HepG2 (cell line): ENCODE results near the gene HDDC3. TPM values are rescaled to one million over a fixed set of nuclear protein-coding genes. Genes with fewer than 3 reads are reported as not detected.
A peak's percentile ranks its signal among the peaks of the same experiment; 100 is the strongest.

Experiments used
- GFI1 ChIP-seq: sonication (generic); formaldehyde crosslinking; IDR thresholded peaks from 2 replicates; pipeline ENCODE4 v1.5.0; 2020; ENCODE audit warnings: missing genetic modification reagents, mild to moderate bottlenecking, borderline replicate concordance
- HOXD1 ChIP-seq: sonication (generic); formaldehyde crosslinking; IDR thresholded peaks from 2 replicates; pipeline ENCODE4 v1.5.0; 2020; ENCODE audit warnings: missing genetic modification reagents
- POLR2AphosphoS2 ChIP-seq: IDR thresholded peaks from 2 replicates; pipeline ENCODE4 v1.6.1; 2011; ENCODE audit warnings: low read depth, low read length, improper control_type of control experiment
- PRPF4 ChIP-seq: fragments of 200-400 bp; formaldehyde crosslinking; IDR thresholded peaks from 2 replicates; pipeline ENCODE4 v1.6.1; 2016; ENCODE audit warnings: low read length, low read depth; ENCODE audit not compliant: poor library complexity, severe bottlenecking
- TBX3 ChIP-seq: fragments of 450-650 bp; IDR thresholded peaks from 2 replicates; pipeline ENCODE4 v1.6.1; 2017; ENCODE audit warnings: antibody characterized with exemption, mild to moderate bottlenecking, inconsistent platforms, borderline replicate concordance
- ZNF121 ChIP-seq: sonication (generic); formaldehyde crosslinking; IDR thresholded peaks from 2 replicates; pipeline ENCODE4 v1.5.0; 2020; ENCODE audit warnings: mild to moderate bottlenecking, missing genetic modification reagents
- ZNF225 ChIP-seq: sonication (generic); formaldehyde crosslinking; IDR thresholded peaks from 2 replicates; pipeline ENCODE4 v1.4.0; 2020; ENCODE audit warnings: mild to moderate bottlenecking, missing genetic modification reagents
- ZNF292 ChIP-seq: sonication (generic); formaldehyde crosslinking; IDR thresholded peaks from 2 replicates; pipeline ENCODE4 v1.8.1; 2022; ENCODE audit warnings: mild to moderate bottlenecking, low read depth, missing genetic modification reagents, borderline replicate concordance
- ZNF329 ChIP-seq: sonication (generic); formaldehyde crosslinking; IDR thresholded peaks from 2 replicates; pipeline ENCODE4 v1.9.0; 2021; ENCODE audit warnings: low read depth, mild to moderate bottlenecking, missing genetic modification reagents
- ZNF44 ChIP-seq: sonication (generic); formaldehyde crosslinking; IDR thresholded peaks from 2 replicates; pipeline ENCODE4 v1.5.1; 2020; ENCODE audit warnings: mild to moderate bottlenecking, missing genetic modification reagents
- ZNF556 ChIP-seq: sonication (generic); formaldehyde crosslinking; IDR thresholded peaks from 2 replicates; pipeline ENCODE4 v1.4.0; 2020; ENCODE audit warnings: mild to moderate bottlenecking, missing genetic modification reagents, borderline replicate concordance
- ZNF781 ChIP-seq: sonication (generic); formaldehyde crosslinking; IDR thresholded peaks from 2 replicates; pipeline ENCODE4 v1.5.1; 2020; ENCODE audit warnings: borderline replicate concordance, mild to moderate bottlenecking, missing genetic modification reagents; ENCODE audit errors: not compliant biosample characterization
- ZNF782 ChIP-seq: sonication (generic); formaldehyde crosslinking; IDR thresholded peaks from 2 replicates; pipeline ENCODE4 v1.4.0; 2020; ENCODE audit warnings: missing genetic modification reagents, mild to moderate bottlenecking, borderline replicate concordance
- ZNF883 ChIP-seq: sonication (generic); formaldehyde crosslinking; IDR thresholded peaks from 2 replicates; pipeline ENCODE4 v1.5.1; 2020; ENCODE audit warnings: mild to moderate bottlenecking, missing genetic modification reagents; ENCODE audit errors: not compliant biosample characterization
- ZSCAN21 ChIP-seq: sonication (generic); formaldehyde crosslinking; IDR thresholded peaks from 2 replicates; pipeline ENCODE4 v1.8.0; 2022; ENCODE audit warnings: mild to moderate bottlenecking, missing genetic modification reagents, moderate library complexity, borderline replicate concordance
- polyA plus RNA-seq, 8 experiments: library from polyadenylated mRNA; depleted of rRNA in 3 of 8; stranded (reverse) in 7 of 8; unstranded in 1 of 8; fragments of >200 nt; fragmentation: Illumina TruSeq in 4 of 8; extraction: Trizol in 4 of 8; gene quantifications; 2 replicates each; pipeline versions ENCODE4 v1.2.1 to v1.2.3, GENCODE V29; 2011 to 2016; ENCODE audit warnings: low read depth in 4 of 8, missing spikeins in 1 of 8, mixed read lengths in 1 of 8; ENCODE audit not compliant: insufficient read depth in 1 of 8
- total RNA-seq, 5 experiments: library from RNA; depleted of rRNA; stranded (reverse); fragments of >200 nt; fragmentation: Illumina TruSeq; extraction: Trizol; gene quantifications; 2 replicates each; pipeline ENCODE4 v1.2.3, GENCODE V29; 2016; ENCODE audit warnings: low read depth in 1 of 5
- TF ChIP-seq, protein P1 (sequence below): sonication (generic); formaldehyde crosslinking; IDR thresholded peaks from one replicate; pipeline ENCODE4 v1.5.1; 2020; ENCODE audit warnings: mild to moderate bottlenecking, missing genetic modification reagents; ENCODE audit errors: not compliant biosample characterization
- TF ChIP-seq, protein P2 (sequence below): sonication (generic); formaldehyde crosslinking; IDR thresholded peaks from 2 replicates; pipeline ENCODE4 v1.5.0; 2020; ENCODE audit warnings: mild to moderate bottlenecking, low read depth, missing genetic modification reagents, borderline replicate concordance
- TF ChIP-seq, protein P3 (sequence below): IDR thresholded peaks from 2 replicates; pipeline ENCODE4 v1.6.1; 2016; ENCODE audit warnings: missing compliant biosample characterization, missing genetic modification reagents, borderline replicate concordance

The HDDC3 gene
- total and polyA plus RNA-seq, 2 of the 13 experiments (the other 11 are each of a cell fraction or from before 2014, with no cell fraction given): 18.7 to 28.3 TPM

DNA sequence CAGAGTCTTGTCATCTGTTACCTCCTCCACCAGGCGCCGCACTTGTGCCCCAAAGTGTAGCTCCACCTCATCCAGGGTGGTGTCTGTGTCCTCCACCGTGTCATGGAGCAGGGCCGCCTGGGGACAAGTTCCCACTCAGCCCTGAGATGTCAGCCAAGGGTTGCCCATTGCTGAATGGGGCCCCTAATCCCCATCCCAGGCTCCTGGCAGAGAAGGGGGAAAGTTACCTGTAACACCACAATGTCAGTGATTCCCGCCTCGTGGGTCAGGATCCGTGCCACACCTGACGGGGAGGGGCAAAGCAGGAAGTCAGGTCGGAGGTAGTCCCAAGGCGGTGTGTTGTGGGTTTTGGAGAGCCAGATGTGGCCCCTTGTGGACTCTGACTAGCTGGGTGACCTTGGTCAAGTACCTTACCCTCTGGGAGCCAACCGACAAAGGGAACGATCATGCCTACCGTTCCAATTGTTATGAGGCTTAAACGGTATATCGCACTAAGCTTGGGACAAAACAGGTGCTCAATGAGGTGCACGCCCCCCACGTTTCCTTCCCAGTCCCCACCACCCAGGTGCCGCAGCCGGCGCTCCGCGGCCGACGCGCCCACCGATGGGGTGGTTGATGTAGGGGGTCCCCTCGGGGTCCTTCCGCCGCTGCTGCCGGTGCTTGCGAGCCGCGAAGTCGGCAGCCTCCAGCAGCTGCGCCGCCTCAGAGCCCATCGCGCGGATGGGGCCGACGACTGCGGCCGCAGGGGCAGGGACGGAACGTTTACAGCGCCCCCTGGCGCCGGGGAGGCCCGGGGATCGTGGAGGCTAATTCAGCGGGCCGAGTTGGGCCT is at the start of gene HDDC3 (continued):
- TF ChIP-seq, protein P1, sequence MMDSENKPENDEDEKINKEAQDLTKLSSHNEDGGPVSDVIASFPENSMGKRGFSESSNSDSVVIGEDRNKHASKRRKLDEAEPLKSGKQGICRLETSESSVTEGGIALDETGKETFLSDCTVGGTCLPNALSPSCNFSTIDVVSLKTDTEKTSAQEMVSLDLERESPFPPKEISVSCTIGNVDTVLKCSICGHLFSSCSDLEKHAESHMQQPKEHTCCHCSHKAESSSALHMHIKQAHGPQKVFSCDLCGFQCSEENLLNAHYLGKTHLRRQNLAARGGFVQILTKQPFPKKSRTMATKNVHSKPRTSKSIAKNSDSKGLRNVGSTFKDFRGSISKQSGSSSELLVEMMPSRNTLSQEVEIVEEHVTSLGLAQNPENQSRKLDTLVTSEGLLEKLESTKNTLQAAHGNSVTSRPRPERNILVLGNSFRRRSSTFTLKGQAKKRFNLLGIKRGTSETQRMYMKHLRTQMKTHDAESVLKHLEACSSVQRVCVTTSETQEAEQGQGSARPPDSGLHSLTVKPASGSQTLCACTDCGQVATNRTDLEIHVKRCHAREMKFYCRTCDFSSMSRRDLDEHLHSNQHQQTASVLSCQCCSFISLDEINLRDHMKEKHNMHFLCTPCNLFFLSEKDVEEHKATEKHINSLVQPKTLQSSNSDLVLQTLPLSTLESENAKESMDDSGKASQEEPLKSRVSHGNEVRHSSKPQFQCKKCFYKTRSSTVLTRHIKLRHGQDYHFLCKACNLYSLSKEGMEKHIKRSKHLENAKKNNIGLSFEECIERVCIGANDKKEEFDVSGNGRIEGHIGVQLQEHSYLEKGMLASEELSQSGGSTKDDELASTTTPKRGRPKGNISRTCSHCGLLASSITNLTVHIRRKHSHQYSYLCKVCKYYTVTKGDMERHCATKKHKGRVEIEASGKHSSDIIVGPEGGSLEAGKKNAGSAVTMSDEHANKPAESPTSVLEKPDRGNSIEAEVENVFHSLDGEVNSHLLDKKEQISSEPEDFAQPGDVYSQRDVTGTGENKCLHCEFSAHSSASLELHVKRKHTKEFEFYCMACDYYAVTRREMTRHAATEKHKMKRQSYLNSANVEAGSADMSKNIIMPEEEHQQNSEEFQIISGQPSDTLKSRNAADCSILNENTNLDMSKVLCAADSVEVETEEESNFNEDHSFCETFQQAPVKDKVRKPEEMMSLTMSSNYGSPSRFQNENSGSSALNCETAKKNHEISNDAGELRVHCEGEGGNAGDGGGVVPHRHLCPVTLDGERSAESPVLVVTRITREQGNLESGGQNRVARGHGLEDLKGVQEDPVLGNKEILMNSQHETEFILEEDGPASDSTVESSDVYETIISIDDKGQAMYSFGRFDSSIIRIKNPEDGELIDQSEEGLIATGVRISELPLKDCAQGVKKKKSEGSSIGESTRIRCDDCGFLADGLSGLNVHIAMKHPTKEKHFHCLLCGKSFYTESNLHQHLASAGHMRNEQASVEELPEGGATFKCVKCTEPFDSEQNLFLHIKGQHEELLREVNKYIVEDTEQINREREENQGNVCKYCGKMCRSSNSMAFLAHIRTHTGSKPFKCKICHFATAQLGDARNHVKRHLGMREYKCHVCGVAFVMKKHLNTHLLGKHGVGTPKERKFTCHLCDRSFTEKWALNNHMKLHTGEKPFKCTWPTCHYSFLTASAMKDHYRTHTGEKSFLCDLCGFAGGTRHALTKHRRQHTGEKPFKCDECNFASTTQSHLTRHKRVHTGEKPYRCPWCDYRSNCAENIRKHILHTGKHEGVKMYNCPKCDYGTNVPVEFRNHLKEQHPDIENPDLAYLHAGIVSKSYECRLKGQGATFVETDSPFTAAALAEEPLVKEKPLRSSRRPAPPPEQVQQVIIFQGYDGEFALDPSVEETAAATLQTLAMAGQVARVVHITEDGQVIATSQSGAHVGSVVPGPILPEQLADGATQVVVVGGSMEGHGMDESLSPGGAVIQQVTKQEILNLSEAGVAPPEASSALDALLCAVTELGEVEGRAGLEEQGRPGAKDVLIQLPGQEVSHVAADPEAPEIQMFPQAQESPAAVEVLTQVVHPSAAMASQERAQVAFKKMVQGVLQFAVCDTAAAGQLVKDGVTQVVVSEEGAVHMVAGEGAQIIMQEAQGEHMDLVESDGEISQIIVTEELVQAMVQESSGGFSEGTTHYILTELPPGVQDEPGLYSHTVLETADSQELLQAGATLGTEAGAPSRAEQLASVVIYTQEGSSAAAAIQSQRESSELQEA (CRISPR knock-in tag): peak; percentile 25
- TF ChIP-seq ZNF781 (CRISPR knock-in tag) (no peak), HOXD1 (CRISPR knock-in tag) (no peak; the same call in 1 of the 2 replicates), ZNF292 (CRISPR knock-in tag) (0 out of 2 replicates have a peak, but pooled peaks have one; percentile 22), ZNF329 (0 out of 2 replicates have a peak, but pooled peaks have one; percentile 36), GFI1 (CRISPR knock-in tag) (no peak), ZNF782 (CRISPR knock-in tag) (no peak; the same call in 1 of the 2 replicates), TBX3 (no peak), ZNF225 (CRISPR knock-in tag) (no peak; the same call in 1 of the 2 replicates), POLR2AphosphoS2 (no peak), ZNF556 (CRISPR knock-in tag) (peak; percentile 40), ZSCAN21 (CRISPR knock-in tag) (peak; percentile 67; the same call in 1 of the 2 replicates), ZNF44 (CRISPR knock-in tag) (no peak), ZNF121 (peak; percentile 65; the same call in 1 of the 2 replicates), ZNF883 (CRISPR knock-in tag) (peak; percentile 30), PRPF4 (no peak)
- TF ChIP-seq, protein P2, sequence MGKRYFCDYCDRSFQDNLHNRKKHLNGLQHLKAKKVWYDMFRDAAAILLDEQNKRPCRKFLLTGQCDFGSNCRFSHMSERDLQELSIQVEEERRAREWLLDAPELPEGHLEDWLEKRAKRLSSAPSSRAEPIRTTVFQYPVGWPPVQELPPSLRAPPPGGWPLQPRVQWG (CRISPR knock-in tag): no peak
- TF ChIP-seq, protein P3, sequence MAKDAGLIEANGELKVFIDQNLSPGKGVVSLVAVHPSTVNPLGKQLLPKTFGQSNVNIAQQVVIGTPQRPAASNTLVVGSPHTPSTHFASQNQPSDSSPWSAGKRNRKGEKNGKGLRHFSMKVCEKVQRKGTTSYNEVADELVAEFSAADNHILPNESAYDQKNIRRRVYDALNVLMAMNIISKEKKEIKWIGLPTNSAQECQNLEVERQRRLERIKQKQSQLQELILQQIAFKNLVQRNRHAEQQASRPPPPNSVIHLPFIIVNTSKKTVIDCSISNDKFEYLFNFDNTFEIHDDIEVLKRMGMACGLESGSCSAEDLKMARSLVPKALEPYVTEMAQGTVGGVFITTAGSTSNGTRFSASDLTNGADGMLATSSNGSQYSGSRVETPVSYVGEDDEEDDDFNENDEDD (CRISPR knock-in tag): peak; percentile 69; the same call in 1 of the 2 replicates
